ENCODE measurements around the gene FTH1. TPM values are rescaled to one million over a fixed set of nuclear protein-coding genes. Genes with fewer than 3 reads are reported as not detected.

The FTH1 gene
- total and polyA plus RNA-seq, 2 of the 8 experiments (the other 6 are each of a cell fraction or from before 2014, with no cell fraction given), result 1,153 to 1,461 TPM

DNA sequence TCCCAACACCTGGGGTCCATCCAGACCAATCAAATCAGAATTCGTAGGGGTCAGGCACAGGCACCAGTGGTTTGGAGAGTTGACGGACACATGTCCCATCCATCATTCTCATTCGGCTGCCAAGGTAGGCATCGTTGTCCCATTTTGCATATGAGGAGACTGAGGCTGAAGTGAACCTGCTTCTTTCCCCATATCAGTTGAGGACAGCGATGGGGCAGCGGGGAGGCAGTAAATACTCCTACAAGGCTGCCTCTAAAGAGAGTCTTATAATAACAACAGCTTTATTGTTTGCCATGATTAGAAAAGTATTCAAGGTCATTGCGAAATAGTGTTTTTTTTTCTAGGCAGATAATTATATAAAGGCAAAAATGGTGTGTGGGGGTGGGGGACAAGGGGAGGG is 18.9 kb downstream of the FTH1 start:
- Histone ChIP-seq H4K5ac (ENCODE audit: insufficient read length, low read depth, low read length) (no peak overlapping the region), H3K4me1 (replicated peaks in 1 of 4; ENCODE audit: control insufficient read depth in 3 of 4, insufficient read depth in 4 of 4, low read length in 3 of 4) (no peaks in the 10 kb centered on the region; a peak in 1 of 7 replicates), H3K14ac (ENCODE audit: insufficient read length) (no peak overlapping the region), H3K79me2 (ENCODE audit: control insufficient read depth in 1 of 2, insufficient read depth in 2 of 2, low read length in 2 of 2) (no peaks in the 10 kb centered on the region), H4K8ac (ENCODE audit: extremely low read depth, insufficient read depth, low read length) (no peak overlapping the region), H3K36me3 (ENCODE audit: control insufficient read depth in 2 of 4, insufficient read depth in 4 of 4, low read length in 3 of 4) (no peaks in the 10 kb centered on the region), H4K91ac (replicated peaks; ENCODE audit: insufficient read length, low read length) (no peak overlapping the region), H2BK5ac (ENCODE audit: low read depth, low read length) (no peak overlapping the region), H3K23ac (ENCODE audit: insufficient read length) (no peak overlapping the region), H3K9ac (replicated peaks in 1 of 4; ENCODE audit: extremely low read depth in 1 of 4, low read depth in 3 of 4, low read length in 3 of 4) (no peak overlapping the region), H3K27ac (ENCODE audit: low read depth, low read length) (no peak overlapping the region), H2BK20ac (ENCODE audit: low read length) (no peak overlapping the region), H3K27me3 (replicated peaks in 1 of 4; ENCODE audit: control insufficient read depth in 3 of 4, extremely low read depth in 1 of 4, insufficient read depth in 3 of 4, low read length in 3 of 4) (no peaks in the 10 kb centered on the region), H3K18ac (ENCODE audit: extremely low read depth, low read length) (no peak overlapping the region), H3K9me3 (ENCODE audit: insufficient read depth in 2 of 2, low read depth in 1 of 2, low read length in 1 of 2) (no peaks in the 10 kb centered on the region), H3K56ac (replicated peaks; ENCODE audit: insufficient read length, low read depth, low read length) (no peak overlapping the region), H2BK15ac (ENCODE audit: low read length) (no peak overlapping the region), H3K4me2 (ENCODE audit: insufficient read depth in 1 of 2, low read depth in 2 of 2, low read length in 2 of 2) (no peak overlapping the region), H3K79me1 (ENCODE audit: low read depth, low read length) (no peaks in the 10 kb centered on the region), H2AK5ac (ENCODE audit: low read depth, low read length) (no peak overlapping the region; the same call in 1 of the 2 replicates), H4K20me1 (replicated peaks in 1 of 2; ENCODE audit: control insufficient read depth in 1 of 2, insufficient read depth in 2 of 2, low read length in 2 of 2) (no peaks in the 10 kb centered on the region), H2BK120ac (replicated peaks; ENCODE audit: low read depth, low read length) (no peak overlapping the region), H2AFZ (ENCODE audit: low read length) (no peak overlapping the region), H3K23me2 (ENCODE audit: low read depth, low read length) (no peaks in the 10 kb centered on the region; the same call in 1 of the 2 replicates), H3K4ac (replicated peaks; ENCODE audit: insufficient read length, low read depth, low read length) (no peak overlapping the region), H3K4me3 (ENCODE audit: extremely low read depth in 1 of 4, insufficient read depth in 2 of 4, low read depth in 3 of 4, low read length in 4 of 4) (no peak overlapping the region), H2BK12ac (ENCODE audit: low read depth, low read length) (no peak overlapping the region)
- FAIRE-seq (no peak), DNase-seq (ENCODE audit: low read depth in 1 of 2, low spot score in 2 of 2) (no peak)
- CTCF ChIA-PET (ENCODE audit: partially characterized antibody), result interaction anchor here (0.6 to 10.3 kb wide), 41 partner anchors 9 to 259 kb away, joined by 3 to 658 read pairs (median 6); partner anchors contain the start of genes FADS3, FEN1 and FTH1
- TF ChIP-seq KDM5A (IDR thresholded peaks at IDR 0.05; ENCODE audit: low read length) (no peak), CEBPB (IDR thresholded peaks at IDR 0.05; ENCODE audit: low read depth, low read length) (peak; percentile 37; the same call in 1 of the 2 replicates)
- POLR2A ChIA-PET (ENCODE audit: partially characterized antibody), result interaction anchor here (0.9 to 22.2 kb wide), 12 partner anchors 9 to 155 kb away, joined by 3 to 458 read pairs (median 4); partner anchors contain the start of gene FTH1
- whole genome bisulfite sequencing, 2 experiments (ENCODE audit: extremely low coverage in 1 of 2, insufficient coverage in 1 of 2, insufficient read length in 1 of 2, insufficient replicate concordance in 2 of 2, low coverage in 1 of 2, low lambda C conversion rate in 2 of 2, missing lambda C conversion rate in 1 of 2), result 84% methylated on average over 7 of the region's 7 CpGs; no CpG with 5 or more reads in 1 of the 2 experiments

Data from H1 (cell line).